ENCODE data around the gene FAM20C.
"Not testable (repeated sequence)": the region's sequence is repeated elsewhere in the genome, so short reads cannot be mapped to it uniquely, and the experiment has no call there.

Gene FAM20C

DNA sequence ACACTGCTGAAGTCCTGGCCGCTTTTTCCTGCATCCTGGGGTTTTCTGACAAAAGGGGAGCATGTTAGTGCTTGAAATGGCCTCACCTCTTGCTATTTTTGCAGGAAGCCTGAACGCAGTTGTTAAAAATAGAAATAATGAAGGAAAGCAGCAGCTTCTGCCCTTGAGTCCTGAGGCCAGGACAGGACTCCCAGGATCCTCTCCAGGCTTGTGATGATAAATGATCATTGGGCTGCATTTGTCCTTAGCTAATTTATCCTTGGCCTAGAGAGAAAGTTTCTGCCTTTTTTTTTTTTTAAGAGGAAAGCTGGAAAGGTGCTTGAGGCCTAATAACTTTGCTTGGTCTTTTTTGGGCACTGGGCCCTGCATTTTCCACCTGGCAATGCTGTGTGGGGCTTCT is 17.7 kb upstream of the FAM20C start:
- no peak for DNase-seq (ENCODE audit: low read depth)

DNA sequence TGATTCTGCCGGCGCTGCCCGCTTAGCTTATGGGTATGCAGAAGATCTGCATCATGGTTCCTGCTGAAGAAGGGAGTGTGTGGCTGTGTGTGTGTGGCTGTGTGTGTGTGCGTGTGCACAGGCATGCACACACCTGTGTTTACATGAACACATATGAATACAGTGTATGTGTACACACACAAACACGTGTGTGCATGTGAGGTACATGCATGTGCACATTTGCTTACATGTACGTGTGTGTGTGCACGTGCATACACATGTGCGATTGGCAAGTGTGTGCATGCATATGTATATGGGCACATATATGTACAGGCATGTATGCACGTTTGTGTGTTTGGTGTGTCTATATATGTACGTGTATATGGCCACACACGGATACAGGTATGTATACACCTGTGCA is 16.4 kb upstream of the FAM20C start:
- DNase-seq (ENCODE audit: low read depth), result no peak

DNA sequence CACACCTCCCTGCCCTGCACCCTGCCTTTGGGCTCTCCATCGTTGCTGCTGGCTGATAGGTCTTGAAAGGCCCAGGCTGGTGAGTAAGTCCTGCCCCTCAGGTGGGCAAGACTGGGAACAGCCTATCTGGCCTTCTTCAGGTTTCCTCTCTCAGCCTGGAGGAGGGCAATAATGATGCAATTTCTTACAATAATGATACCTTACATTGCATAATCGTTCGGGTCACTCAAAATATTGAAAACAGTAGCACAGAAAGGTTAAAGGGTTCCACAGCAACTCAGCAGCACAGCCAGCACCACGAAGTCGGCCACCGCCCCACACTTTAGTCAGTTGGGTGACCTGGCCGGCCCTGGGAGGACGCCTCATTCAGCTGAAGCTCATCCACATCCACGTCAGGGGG is 16.0 kb upstream of the FAM20C start:
- DNase-seq (ENCODE audit: low read depth), result no peak

DNA sequence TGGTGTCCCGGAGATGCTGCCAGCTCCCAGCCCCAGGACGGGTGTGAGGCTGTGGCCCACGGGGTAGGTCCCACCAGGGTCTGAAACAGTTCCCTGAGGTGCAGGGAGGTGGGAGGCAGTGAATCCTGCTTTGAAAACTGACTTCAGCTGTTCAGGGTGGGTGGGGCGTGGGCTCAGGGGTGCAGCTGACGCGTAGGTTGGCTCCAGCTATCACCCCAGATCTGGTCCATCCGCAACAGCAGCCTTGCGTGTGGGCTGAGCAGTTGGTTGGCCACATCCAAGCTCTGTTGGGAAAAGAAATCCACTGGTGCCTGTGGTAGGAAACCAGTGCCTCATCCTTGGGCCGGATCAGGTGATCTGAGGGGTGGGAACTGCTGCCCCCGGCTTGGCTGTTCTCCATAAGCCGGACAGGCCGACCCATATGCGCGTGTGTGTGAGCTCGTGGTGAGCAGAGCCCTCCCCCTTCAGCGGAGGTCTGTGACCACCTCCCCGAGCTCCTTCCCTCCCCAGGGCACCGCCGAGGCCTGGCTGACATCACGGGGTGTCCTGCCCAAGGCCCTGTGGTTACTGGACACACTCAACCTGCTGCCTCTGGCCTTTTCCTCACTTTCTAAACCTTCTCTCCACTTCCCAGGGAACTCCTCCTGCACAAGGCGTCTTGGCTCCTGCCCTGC is 15.4 kb upstream of the FAM20C start:
- DNase-seq (ENCODE audit: low read depth), result no peak

DNA sequence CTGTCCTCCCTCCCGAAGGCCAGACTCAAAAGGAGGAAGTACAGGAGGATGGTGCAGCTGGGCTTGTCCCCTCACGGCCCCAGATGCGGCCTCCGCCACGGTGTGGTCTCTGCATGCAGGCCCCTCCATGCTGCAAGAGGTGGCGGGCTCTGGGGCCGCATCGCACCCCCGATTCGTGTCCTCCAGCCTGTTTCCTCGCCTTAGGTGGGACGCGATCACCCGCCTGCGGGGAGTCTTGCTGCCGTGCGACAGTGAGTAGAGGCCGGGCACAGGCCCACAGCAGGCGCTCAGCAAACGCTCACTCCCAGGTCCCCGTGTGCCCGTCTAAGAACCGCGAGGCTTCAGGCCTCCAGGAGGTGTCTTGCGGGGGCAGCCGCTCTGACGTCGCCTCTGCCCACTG is 13.9 kb upstream of the FAM20C start:
- no peak for DNase-seq (ENCODE audit: low read depth)

DNA sequence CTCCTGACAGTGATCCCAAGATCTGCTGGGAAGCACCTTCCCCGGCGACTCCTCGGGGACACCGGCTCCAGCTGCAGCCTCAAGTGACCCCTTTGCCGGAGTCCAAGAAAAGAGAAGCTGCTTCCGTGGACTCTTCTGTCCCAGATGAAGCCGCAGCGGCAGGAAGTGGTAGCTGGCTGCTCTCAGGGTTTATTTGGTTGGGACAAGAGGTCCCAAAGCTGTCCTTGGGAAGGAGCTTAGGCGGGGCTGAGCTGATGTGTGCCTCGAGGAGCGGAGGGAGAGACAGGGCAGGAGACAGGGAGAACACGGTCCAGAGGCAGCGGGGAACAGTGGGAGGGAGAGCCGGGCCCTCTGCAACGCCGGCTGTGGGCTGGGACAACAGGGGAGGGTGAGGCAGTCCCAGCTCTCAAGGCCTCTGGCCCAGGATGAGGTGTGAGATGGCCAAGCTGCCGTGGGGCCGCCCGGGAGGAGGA is 13.1 kb upstream of the FAM20C start:
- no peak for DNase-seq (ENCODE audit: low read depth)

DNA sequence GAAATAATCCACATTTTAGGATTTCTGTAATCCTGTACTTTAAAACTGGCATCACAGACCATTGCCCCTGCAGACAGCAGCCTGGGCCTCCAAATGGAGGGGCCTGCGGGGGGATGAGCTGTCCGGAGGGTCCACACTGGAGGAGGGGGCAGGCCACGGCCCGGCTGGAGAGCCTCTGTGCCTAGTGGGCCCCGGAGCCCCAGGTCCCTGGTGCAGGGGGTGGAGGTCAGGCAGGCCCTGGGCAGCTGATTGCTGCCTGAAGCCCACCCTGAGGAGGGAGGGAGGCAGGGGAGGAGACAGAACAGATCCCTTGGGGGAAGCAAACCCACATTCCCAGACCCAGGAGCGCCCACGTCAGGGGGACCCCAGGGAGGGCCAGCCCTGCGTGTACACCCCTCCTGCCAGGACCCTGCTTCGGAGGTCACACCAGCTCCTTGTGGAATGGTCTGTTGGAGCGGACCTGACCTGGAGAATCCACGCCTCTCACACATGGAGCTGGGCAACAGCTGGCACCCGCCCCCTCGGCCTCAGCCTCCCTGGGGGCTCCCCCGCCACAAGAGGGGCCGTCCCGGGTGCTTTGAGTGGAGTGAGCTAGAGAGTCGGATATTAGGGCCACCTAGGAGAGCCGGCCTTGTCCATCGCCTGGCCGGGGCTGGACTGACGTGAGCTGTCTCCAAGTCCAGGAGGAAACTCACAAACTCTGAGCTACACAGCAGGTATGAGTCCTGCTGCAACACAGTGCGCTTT is 12.2 kb upstream of the FAM20C start:
- no peak for DNase-seq (ENCODE audit: low read depth)

DNA sequence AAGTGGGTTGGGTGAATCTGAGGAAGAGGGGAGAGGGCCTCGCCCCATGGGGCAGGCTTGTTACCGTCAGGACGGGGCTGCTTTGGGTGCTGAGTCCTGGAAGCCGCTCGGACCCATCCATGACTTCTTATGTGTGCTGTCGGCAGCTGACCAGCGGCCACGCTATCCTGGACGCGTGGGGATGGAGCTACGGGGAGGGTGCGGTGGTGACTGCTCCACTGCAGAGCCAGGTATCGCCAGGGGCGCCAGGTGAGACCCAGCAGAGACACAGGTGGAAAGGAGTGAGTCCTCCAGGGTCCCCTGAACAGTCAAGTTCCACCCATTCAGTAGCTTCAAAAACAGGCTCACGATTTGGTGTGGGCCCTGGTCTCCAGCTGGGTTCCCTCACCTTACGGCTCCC is 10.6 kb upstream of the FAM20C start:
- DNase-seq (ENCODE audit: low read depth), result no peak

DNA sequence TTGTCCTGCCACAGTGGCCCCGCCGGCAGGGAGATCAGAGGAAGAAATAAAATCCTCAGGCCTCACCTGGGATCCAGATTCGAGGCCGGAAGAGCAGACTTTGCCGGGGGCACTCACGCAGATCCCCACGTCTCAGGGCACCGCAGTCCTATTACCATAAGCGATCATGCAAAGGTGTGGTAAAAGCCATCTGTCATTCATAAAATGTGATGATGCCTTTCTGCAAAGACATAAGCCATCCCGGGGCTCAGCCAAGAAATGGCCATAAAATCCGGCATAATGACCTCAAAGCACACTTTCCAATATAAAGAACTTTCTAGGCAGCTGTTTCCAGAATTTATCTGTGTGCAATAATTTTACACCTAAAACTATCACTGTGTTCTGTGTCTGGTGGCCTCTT is 9.9 kb upstream of the FAM20C start:
- DNase-seq (ENCODE audit: low read depth), result not testable (repeated sequence)

DNA sequence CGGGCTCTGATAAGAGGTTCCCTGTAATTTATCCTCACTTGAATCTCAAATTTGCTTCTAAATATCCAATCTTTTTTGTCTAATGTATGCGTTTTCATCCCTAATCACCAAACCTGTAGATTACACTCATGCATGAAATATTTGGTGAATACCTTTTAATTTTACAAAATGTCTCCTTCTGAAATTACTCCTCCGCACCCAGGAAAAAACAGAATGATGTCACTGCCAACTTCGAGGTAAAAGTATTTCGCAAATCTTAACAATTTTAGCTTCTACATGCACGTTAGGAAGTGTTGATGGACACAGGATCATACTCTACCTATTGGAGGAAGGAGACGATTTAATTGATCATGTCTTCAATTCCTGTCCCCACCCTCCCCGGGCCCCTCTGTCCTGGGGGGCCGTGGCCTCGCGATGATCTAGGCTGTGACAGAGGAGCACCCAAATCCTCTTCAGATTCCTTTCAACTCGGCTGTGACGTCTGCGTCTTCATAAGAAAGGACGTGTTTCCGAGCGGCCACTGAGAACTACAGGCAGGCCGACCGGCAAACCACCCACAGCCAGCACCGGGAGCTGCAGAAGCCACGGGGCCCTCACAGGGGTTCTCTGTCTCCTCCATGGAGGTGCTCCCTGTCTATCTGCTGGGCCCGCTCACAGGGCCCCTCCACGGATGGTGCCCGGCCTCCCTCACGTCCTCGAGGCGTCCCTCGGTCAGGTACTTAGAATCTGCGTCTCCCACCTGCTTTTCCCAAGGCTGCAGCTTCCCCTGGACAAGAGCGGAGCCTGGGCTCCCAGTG is 8.7 kb upstream of the FAM20C start:
- no peak for DNase-seq (ENCODE audit: low read depth)

DNA sequence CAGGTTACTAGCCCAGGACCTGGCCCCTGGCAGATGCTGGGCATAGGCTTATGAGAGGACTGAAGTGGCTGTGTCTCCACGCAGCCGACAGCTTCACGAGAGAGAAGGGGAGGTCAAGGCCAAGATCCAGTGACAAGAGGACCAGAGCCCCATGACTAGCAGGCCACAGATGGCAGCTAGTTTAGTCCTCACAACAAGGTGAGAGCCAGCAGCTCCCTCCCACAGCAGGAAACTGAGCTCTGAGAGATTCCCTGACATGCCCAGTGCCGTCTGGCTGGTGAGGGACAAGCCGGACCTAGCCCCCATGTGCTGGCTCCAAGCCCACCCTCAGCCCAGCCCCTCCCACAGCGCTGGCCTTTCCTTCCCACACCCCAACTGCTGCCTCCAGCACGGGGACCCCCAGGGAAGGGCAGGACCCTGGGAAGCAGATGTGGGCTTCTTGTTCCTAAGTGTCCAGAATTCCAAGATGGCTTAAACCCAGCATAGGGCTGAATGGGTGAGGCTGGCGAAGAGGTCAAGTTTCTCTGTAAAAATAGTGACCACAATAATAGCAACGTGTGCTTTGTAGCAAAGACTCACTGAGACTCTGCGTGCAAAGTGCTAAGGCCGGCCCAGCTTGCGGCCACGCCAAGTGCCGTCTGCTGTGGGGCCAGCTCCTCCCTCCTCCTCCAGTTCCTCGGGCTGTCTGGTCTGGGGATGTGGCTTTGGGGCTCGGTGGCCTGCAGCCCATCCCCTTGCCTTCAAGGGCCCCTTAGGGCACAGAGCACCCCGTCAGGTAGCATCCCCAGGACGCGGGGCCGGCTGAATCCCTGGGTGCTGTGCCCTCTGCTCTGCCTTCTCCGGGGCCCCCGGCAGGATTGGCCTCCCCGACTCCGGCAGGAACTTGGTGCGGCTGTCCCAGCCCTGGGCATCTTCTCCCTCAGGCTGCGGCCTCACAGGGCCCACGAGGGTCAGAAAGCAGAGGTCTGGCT is 7.8 kb upstream of the FAM20C start:
- no peak for DNase-seq (ENCODE audit: low read depth)

DNA sequence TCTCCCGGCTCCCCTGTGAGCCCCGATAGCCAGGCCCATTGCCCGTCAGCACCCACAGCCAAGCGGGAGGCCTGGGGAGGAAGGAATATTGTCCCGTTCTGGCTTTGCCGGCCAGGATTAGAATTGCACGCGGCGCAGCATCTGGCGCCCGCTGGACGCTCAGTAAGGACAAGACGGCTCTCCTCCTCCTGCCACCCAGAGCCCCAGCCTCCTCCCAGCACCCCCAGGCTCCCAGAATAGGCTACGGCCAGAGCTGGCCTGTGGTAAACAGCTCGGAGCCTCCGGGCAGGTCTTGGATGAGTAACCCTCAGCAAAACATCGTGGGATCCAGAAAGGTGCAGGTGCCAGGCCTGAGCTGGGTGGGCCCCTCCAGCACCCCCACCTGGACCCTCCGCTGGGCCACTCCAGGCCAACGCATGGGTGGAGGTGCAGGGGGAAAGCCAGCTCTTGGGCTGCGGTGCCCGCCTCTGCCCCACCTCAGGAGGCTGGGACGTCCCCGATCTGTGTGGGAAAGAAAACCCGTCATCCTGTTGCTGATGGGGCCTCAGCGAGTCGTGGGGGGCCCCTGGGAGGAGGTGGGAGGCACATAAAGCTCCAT is 5.8 kb upstream of the FAM20C start:
- DNase-seq (ENCODE audit: low read depth), result no peak

DNA sequence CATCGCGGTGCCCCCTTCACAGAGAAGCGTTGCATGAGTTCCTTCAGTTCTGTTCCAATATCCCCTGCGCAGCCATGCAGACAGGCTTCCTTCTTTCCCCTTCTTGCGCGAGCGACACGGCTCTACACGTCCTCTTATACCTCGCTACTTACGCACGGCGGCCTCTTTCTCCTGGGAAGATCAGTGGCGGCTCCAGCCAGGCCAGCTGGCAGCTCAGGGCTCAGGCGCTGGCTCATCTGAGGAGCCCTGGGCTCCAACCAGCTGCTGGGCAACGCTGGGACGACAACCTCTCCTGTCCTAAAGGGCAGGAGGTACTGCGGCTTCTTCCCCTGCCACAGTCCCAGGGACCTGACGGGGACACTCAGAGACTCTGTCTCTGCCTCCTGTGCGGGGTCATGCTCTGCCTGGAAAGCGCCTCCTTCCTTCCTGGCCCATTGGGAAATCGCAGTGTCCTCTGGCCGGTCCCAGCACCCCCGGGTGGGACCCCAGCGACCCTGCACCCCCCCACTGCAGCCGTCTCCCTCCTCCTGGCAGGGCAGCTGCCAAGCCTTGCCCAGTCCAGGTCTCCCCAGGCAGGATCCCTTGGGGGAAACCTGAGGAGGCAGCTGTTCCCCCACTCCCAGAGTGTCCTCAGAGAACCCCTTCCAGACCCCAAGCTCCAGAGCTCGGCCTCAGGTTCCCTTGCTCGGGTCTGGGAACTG is 5.0 kb upstream of the FAM20C start:
- no peak for DNase-seq (ENCODE audit: low read depth)

DNA sequence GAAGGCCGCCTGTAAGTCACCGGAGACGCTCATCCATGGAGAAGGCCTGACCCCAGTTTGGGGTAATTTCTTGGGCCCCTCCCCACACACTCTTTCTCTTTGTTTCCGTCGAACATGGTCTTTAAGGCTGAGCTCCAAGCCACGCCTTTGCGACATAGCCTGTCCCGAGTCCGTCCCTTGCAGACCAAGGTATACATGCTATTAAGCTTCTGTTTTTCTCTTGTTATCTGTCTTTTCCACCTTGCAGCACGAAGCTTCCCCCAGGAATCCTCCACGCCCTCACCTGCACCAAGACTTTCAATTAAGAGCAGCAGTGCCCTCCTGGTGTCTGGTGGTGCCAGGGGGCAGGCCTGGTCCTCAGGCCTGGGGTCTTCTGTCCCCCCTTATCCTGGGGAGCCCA is 4.2 kb upstream of the FAM20C start:
- DNase-seq (ENCODE audit: low read depth), result no peak

DNA sequence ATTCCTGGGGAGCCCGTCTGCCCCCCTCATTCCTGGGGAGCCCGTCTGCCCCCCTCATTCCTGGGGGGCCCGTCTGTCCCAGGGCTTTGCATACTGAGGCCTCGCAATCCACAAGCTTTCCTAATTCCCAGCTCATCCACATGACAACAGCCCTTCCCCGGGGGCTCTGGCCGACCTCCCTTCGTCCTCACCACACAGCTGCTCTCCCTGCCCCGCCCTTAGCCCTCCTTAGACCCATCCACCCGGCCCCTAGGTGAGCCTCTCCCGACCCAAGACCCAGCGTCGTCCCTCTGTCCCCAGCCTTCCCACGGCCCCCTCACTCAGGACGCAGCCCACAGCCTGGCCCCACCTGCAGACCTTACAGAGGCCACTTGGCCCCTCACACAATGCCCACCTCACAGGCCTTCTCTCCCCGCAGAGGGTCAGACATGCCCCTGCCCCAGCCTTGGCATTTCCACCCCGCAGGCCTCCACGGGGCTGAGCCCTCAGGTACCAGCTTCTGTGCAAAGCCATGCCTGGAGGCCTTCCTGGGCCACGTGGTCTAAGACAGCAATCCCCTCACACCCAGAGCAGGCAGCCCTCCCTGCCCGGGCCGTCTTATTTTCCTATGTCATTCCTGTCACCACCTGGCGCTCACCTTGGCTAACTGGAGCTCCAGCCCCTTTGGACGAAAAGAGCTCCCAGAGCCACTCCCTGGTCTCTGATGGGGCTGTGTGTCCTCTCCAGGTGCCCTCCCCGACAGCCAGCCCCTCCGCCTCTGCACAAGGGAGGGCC is 3.5 kb upstream of the FAM20C start:
- DNase-seq (ENCODE audit: low read depth), result no peak

DNA sequence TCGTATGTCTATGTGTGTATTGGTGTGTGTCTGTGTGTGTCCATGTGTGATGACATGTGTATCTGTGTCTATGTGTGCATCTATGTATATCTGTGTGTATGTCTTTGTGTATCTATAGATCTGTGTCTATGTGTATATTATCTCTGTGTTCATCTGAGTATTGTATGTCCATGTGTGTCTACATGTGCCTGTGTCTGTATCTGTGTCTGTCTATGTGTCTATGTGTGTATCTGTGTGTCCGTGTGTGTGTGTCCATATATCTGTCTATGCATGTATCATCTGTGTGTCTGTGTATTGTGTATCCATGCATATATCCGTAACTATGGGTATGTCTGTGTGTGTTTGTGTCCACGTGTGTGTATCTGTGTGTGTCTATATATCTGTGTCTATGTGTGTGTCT is 2.7 kb upstream of the FAM20C start:
- DNase-seq (ENCODE audit: low read depth), result no peak

DNA sequence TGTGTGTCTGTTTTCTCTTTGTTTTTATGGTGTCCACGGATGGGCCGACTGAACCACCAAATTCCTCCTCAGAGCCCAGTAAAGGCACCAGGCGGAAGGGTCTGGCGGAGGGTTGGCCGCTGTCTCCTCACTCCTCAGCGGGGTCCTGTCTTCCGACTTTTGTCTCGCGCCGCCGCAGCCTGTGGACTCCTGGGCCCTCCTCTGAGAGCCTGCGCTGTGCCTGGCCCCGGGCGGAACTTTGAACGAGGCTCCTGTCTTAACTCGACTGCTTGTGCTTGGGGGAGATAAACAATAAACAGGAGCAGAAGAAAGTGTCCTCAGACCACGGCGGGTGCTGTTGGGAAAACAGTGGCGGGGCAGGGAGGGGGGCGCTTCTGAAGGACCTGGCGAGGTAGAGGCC is 2.2 kb upstream of the FAM20C start:
- DNase-seq (ENCODE audit: low read depth), result no peak

DNA sequence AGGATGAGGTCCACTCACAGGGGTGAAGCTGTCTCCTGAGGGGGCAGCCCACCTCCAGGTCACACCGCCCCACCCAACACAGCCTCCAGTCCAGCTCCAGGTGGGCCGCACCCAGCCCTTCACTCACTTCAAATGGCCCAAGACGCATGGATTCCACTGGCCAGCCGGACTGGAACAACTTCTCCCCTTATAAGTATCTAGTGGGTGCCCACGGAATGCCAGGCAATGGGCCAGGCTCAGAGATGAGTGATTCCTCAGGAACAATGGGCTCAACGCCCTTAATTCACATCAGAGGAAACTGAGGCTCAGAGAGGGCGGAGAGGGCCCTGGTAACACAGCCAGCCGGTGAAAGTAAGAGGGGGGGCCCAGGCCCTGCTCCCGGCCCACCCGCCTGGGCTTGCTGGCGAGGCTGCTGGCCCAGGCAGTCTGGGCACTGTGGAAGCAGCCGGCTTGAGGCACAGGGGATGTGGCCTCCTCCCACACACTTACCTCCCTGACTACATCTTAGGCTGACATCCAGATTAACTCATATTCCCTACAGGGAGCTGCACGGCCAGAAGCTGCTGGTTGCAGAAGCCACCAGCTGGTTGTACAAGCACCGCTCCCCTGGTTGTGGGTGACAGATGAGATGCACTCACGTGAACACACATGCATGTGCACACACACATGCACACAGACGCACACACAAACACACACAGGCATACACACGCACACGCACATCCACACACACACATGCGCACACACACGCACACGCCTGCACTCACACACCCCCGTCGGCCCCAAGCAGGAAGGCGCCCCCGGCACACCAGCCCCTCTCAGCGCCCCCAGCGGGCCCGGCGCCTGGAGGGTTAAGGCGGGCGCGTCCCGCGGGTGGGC is 1.0 kb upstream of the FAM20C start:
- no peak for DNase-seq (ENCODE audit: low read depth)
